Liver (tissue), 9 donors: ENCODE measurements around the gene AKAP11. TPM values are rescaled to one million over a fixed set of nuclear protein-coding genes. Genes with fewer than 3 reads are reported as not detected.

Source experiments
- DNase-seq: peaks from one replicate; pipeline ENCODE4 v3.0.0-alpha.2; 2017; ENCODE audit warnings: low spot score
- H3K27ac ChIP-seq, 2 donors: one replicate each; pipeline ENCODE4 v1.7.0; 2013; ENCODE audit warnings: inconsistent platforms in 2 of 2, low read length in 2 of 2, control low read depth in 1 of 2, low read depth in 1 of 2, mild to moderate bottlenecking in 1 of 2
- H3K27me3 ChIP-seq, 4 donors: one replicate each; pipeline versions ENCODE4 v1.6.1 to v1.7.0; 2013; ENCODE audit warnings: low read length in 3 of 4, inconsistent platforms in 1 of 4, mild to moderate bottlenecking in 1 of 4, moderate library complexity in 1 of 4; ENCODE audit not compliant: control insufficient read depth in 4 of 4, insufficient read depth in 4 of 4
- H3K36me3 ChIP-seq, 4 donors: one replicate each; pipeline versions ENCODE4 v1.6.1 to v1.7.0; 2013; ENCODE audit warnings: low read length in 3 of 4, mild to moderate bottlenecking in 3 of 4, low read depth in 1 of 4, moderate library complexity in 1 of 4; ENCODE audit not compliant: control insufficient read depth in 4 of 4, insufficient read depth in 3 of 4
- H3K4me1 ChIP-seq, 4 donors: one replicate each; pipeline versions ENCODE4 v1.6.1 to v1.7.0; 2013; ENCODE audit warnings: low read length in 3 of 4, mild to moderate bottlenecking in 3 of 4, moderate library complexity in 1 of 4; ENCODE audit not compliant: control insufficient read depth in 4 of 4, insufficient read depth in 4 of 4
- H3K4me3 ChIP-seq, 3 donors: one replicate each; pipeline versions ENCODE4 v1.6.1 to v1.7.0; 2013; ENCODE audit warnings: low read length in 3 of 3, control low read depth in 1 of 3, low read depth in 1 of 3, mild to moderate bottlenecking in 1 of 3
- H3K9ac ChIP-seq, 2 donors: one replicate each; pipeline ENCODE4 v1.7.0; 2013; ENCODE audit warnings: low read length in 2 of 2, mild to moderate bottlenecking in 2 of 2, moderate library complexity in 2 of 2, control low read depth in 1 of 2, low read depth in 1 of 2
- H3K9me3 ChIP-seq, 4 donors: one replicate each; pipeline versions ENCODE4 v1.6.1 to v1.7.0; 2013; ENCODE audit warnings: low read length in 3 of 4; ENCODE audit not compliant: control insufficient read depth in 4 of 4
- ATF3 ChIP-seq: IDR thresholded peaks from 2 replicates; pipeline ENCODE4 v1.6.1; 2016; ENCODE audit warnings: antibody characterized with exemption
- CTCF ChIP-seq: fragments of 150-350 bp; IDR thresholded peaks from 2 replicates; pipeline ENCODE4 v1.5.1; 2017; ENCODE audit warnings: improper control_type of control experiment, low read depth, low read length; ENCODE audit not compliant: missing input control
- EGR1 ChIP-seq, 2 donors: IDR thresholded peaks; 2 replicates each; pipeline ENCODE4 v1.6.1; 2016 to 2018; ENCODE audit warnings: antibody characterized with exemption in 2 of 2, low read depth in 2 of 2
- FOXA1 ChIP-seq: IDR thresholded peaks from 2 replicates; pipeline ENCODE4 v1.6.1; 2016; ENCODE audit warnings: antibody characterized with exemption
- FOXA2 ChIP-seq: IDR thresholded peaks from 2 replicates; pipeline ENCODE4 v1.6.1; 2016; ENCODE audit warnings: antibody characterized with exemption
- GABPA ChIP-seq, 2 donors: IDR thresholded peaks in 1 of 2; conservative IDR thresholded peaks in 1 of 2; 2 replicates each; pipeline ENCODE4 v1.6.1; 2016; ENCODE audit warnings: antibody characterized with exemption in 2 of 2, mild to moderate bottlenecking in 1 of 2, moderate library complexity in 1 of 2
- HNF4A ChIP-seq, 2 donors: conservative IDR thresholded peaks; 2 replicates each; pipeline ENCODE4 v1.6.1; 2016; ENCODE audit warnings: antibody characterized with exemption in 2 of 2, mild to moderate bottlenecking in 2 of 2
- HNF4G ChIP-seq: IDR thresholded peaks from 2 replicates; pipeline ENCODE4 v1.6.1; 2016; ENCODE audit warnings: antibody characterized with exemption
- JUND ChIP-seq, 2 donors: IDR thresholded peaks; 2 replicates each; pipeline ENCODE4 v1.6.1; 2016; ENCODE audit warnings: antibody characterized with exemption in 2 of 2
- MAX ChIP-seq: IDR thresholded peaks from 2 replicates; pipeline ENCODE4 v1.6.1; 2016; ENCODE audit warnings: antibody characterized with exemption
- NR2F2 ChIP-seq: IDR thresholded peaks from 2 replicates; pipeline ENCODE4 v1.6.1; 2016; ENCODE audit warnings: antibody characterized with exemption
- RAD21 ChIP-seq, 2 donors: IDR thresholded peaks; 2 replicates each; pipeline ENCODE4 v1.6.1; 2016; ENCODE audit warnings: antibody characterized with exemption in 2 of 2, mild to moderate bottlenecking in 2 of 2
- REST ChIP-seq: IDR thresholded peaks from 2 replicates; pipeline ENCODE4 v1.6.1; 2016; ENCODE audit warnings: antibody characterized with exemption, mild to moderate bottlenecking
- SP1 ChIP-seq: IDR thresholded peaks from 2 replicates; pipeline ENCODE4 v1.6.1; 2018; ENCODE audit warnings: antibody characterized with exemption, mild to moderate bottlenecking
- TAF1 ChIP-seq: conservative IDR thresholded peaks from 2 replicates; pipeline ENCODE4 v1.6.1; 2016; ENCODE audit warnings: antibody characterized with exemption, mild to moderate bottlenecking
- YY1 ChIP-seq: IDR thresholded peaks from 2 replicates; pipeline ENCODE4 v1.6.1; 2016; ENCODE audit warnings: antibody characterized with exemption, mild to moderate bottlenecking
- ZBTB33 ChIP-seq: IDR thresholded peaks from 2 replicates; pipeline ENCODE4 v1.6.1; 2016; ENCODE audit warnings: antibody characterized with exemption
- whole genome bisulfite sequencing: extraction: QIAGEN DNeasy Blood & Tissue Kit; methylation state at CpG from one replicate; pipeline ENCODE4 v1.1.7; 2013; 5-methylcytosine and 5-hydroxymethylcytosine counted together
- polyA plus RNA-seq, 2 donors: library from polyadenylated mRNA; stranded (reverse) in 1 of 2; unstranded in 1 of 2; fragments of 200-250 nt in 1 of 2; fragments of >200 nt in 1 of 2; fragmentation: Nextera tagmentation in 1 of 2; extraction: Ambion mirVana in 1 of 2; gene quantifications; one replicate each; pipeline versions ENCODE4 v1.2.1 to v1.2.3, GENCODE V29; 2013 to 2015
- total RNA-seq, 2 donors: library from RNA; depleted of rRNA; stranded (reverse); fragments of >200 nt; gene quantifications; one replicate each; pipeline ENCODE4 v1.2.3, GENCODE V29; 2014
- donor health status: healthy.
- donor health status: healthy.
- donor health status: healthy.
- donor health status: healthy.
- donor health status: healthy.

AKAP11 gene
- total and polyA plus RNA-seq, 4 donors = 2.5 to 12.0 (median 7.3) TPM

- no peaks in the 10 kb centered on the region for H3K36me3 ChIP-seq
- H3K9ac ChIP-seq = no peak overlapping the region
- peaks cover 3 to 7% (median 4%) of the 10 kb centered on the region in 4 donors for H3K4me1 ChIP-seq
- H3K27ac ChIP-seq = no peak overlapping the region
- H3K9me3 ChIP-seq = no peaks in the 10 kb centered on the region
- WGBS = 82% methylated on average over 7 of the region's 7 CpGs
- no peaks in the 10 kb centered on the region for H3K27me3 ChIP-seq
- no peak overlapping the region for H3K4me3 ChIP-seq
- TF ChIP-seq ATF3 = no peak
- no peak for TF ChIP-seq GABPA (IDR thresholded peaks at IDR 0.05 in 1 of 2, conservative IDR thresholded peaks at IDR 0.05 in 1 of 2)
- TF ChIP-seq MAX = no peak
- TF ChIP-seq SP1 = no peak
- no peak for TF ChIP-seq FOXA1
- no peak for TF ChIP-seq EGR1 (IDR thresholded peaks at IDR 0.05; ENCODE audit: low read depth in 2 of 2)
- no peak for TF ChIP-seq FOXA2
- no peak for TF ChIP-seq ZBTB33
- TF ChIP-seq HNF4A (conservative IDR thresholded peaks at IDR 0.05) = no peak
- TF ChIP-seq REST = no peak
- no peak for TF ChIP-seq JUND (IDR thresholded peaks at IDR 0.05)
- DNase-seq = no peak
Observed at GRCh38 chr13:42277618-42278276, 5.8 kb downstream of the AKAP11 start.

- H3K4me1 ChIP-seq = peaks cover 0 to 2% (median 0%) of the 10 kb centered on the region in 4 donors
- no peak for TF ChIP-seq HNF4G
- no peak for TF ChIP-seq NR2F2
- TF ChIP-seq REST = no peak
- no peak for TF ChIP-seq EGR1 (IDR thresholded peaks at IDR 0.05; ENCODE audit: low read depth in 2 of 2)
- no peak for TF ChIP-seq RAD21 (IDR thresholded peaks at IDR 0.05)
- no peak for TF ChIP-seq TAF1
- TF ChIP-seq CTCF = no peak
- no peak for TF ChIP-seq FOXA2
- no peak for TF ChIP-seq SP1
- no peak for TF ChIP-seq YY1
- no peak for TF ChIP-seq FOXA1
- no peak for TF ChIP-seq JUND (IDR thresholded peaks at IDR 0.05)
- WGBS = 85% methylated on average over 6 of the region's 6 CpGs
Observed at GRCh38 chr13:42279080-42279479, 7.1 kb downstream of the AKAP11 start.

More at GRCh38 chr13:42279080-42279479, 7.1 kb downstream of the AKAP11 start:
- Histone ChIP-seq H3K9ac (no peak overlapping the region), H3K36me3 (no peaks in the 10 kb centered on the region), H3K27ac (no peak overlapping the region), H3K4me3 (no peak overlapping the region), H3K27me3 (no peaks in the 10 kb centered on the region), H3K9me3 (no peaks in the 10 kb centered on the region)
- DNase-seq = no peak
